Cardiac ventricle fibroblast (primary cell): ENCODE results near the gene DHFR. TPM values are rescaled to one million over a fixed set of nuclear protein-coding genes. Genes with fewer than 3 reads are reported as not detected.

Source experiments
- total RNA-seq: library from RNA; depleted of rRNA; stranded (reverse); fragments of >200 nt; gene quantifications from 2 replicates; pipeline ENCODE4 v1.2.3, GENCODE V29; 2015

Gene DHFR
- 3.6 and 5.2 TPM in 2 replicates for total RNA-seq

DNA sequence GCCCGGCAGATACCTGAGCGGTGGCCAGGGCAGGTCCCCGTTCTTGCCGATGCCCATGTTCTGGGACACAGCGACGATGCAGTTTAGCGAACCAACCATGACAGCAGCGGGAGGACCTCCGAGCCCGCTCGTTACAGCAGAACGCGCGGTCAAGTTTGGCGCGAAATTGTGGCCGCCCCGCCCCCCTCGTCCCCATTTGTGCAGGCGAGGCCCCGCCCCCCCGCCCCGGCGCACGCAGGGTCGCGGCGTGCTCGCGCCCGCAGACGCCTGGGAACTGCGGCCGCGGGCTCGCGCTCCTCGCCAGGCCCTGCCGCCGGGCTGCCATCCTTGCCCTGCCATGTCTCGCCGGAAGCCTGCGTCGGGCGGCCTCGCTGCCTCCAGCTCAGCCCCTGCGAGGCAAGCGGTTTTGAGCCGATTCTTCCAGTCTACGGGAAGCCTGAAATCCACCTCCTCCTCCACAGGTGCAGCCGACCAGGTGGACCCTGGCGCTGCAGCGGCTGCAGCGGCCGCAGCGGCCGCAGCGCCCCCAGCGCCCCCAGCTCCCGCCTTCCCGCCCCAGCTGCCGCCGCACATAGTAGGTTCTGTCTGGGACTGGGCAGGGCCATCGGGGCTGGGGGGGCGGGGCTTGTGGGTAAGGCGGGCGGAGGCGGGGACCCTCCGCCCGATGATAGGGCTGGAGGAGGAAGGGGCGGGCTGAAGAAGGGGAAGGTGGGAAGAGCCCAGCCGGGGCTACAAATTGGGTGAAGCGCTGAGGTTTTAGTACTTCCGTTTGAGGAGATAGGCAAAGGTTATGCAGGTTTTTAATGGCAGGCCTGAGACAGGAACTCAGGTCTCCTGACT lies at the start of gene DHFR, which contains the start of gene MSH3:
DHFR (minus strand) TSS at position 593 of the 840 bp plus-strand sequence; CDS start at position 99, 494 bp downstream.
MSH3 (plus strand) TSS at position 262 of the 840 bp plus-strand sequence; CDS start at position 338, 76 bp downstream.

Other genes starting within 250 kb of the DHFR start
- 14.9 and 21.7 TPM in 2 replicates for gene ZFYVE16, start 246.9 kb downstream of the DHFR start, total RNA-seq
- gene FAM151B, start 166.9 kb downstream of the DHFR start, total RNA-seq: 1.9 and 2.9 TPM in 2 replicates
- gene ANKRD34B, start 84.7 kb downstream of the DHFR start, total RNA-seq: not detected in 2 replicates
- 6.9 and 7.7 TPM in 2 replicates for gene MSH3, start 331 bp downstream of the DHFR start, total RNA-seq